CD14-positive monocyte (primary cell): Measurements from ENCODE around the gene SPATA2. TPM values are rescaled to one million over a fixed set of nuclear protein-coding genes. Genes with fewer than 3 reads are reported as not detected.
A peak's percentile ranks its signal among the peaks of the same experiment; 100 is the strongest.

ENCODE experiments used
- DNase-seq, 3 donors: peaks; one replicate each; pipeline ENCODE4 v3.0.0-alpha.2; 2011 to 2022
- H2AFZ ChIP-seq: 2 replicates; pipeline ENCODE4 v1.6.0; 2012; ENCODE audit warnings: mild to moderate bottlenecking, low read depth, low read length, inconsistent platforms; ENCODE audit not compliant: insufficient read depth, poor library complexity, severe bottlenecking
- H3K27ac ChIP-seq, 2 donors: 1 replicate in 1 of 2; 2 replicates in 1 of 2; pipeline ENCODE4 v1.5.1; 2012 to 2013; ENCODE audit warnings: low read length in 2 of 2, control low read depth in 1 of 2, inconsistent platforms in 1 of 2, low read depth in 1 of 2, mild to moderate bottlenecking in 1 of 2
- H3K27me3 ChIP-seq, 2 donors: one replicate each; pipeline versions ENCODE4 v1.6.0 to v1.6.1; 2011 to 2013; ENCODE audit warnings: low read length in 2 of 2; ENCODE audit not compliant: control insufficient read depth in 2 of 2, insufficient read depth in 2 of 2
- H3K36me3 ChIP-seq, 2 donors: replicated peaks in 1 of 2; 1 replicate in 1 of 2; 2 replicates in 1 of 2; pipeline versions ENCODE4 v1.5.1 to v1.6.1; 2012 to 2013; ENCODE audit warnings: low read length in 2 of 2, control low read depth in 1 of 2, inconsistent platforms in 1 of 2, mild to moderate bottlenecking in 1 of 2; ENCODE audit not compliant: insufficient read depth in 2 of 2, control insufficient read depth in 1 of 2
- H3K4me1 ChIP-seq, 2 donors: 1 replicate in 1 of 2; 2 replicates in 1 of 2; pipeline versions ENCODE4 v1.5.1 to v1.6.1; 2012 to 2013; ENCODE audit warnings: low read length in 2 of 2, control low read depth in 1 of 2, inconsistent platforms in 1 of 2, mild to moderate bottlenecking in 1 of 2, moderate library complexity in 1 of 2; ENCODE audit not compliant: insufficient read depth in 2 of 2, control insufficient read depth in 1 of 2
- H3K4me2 ChIP-seq: replicated peaks from 2 replicates; pipeline ENCODE3; 2012; ENCODE audit warnings: low read length, moderate library complexity, mild to moderate bottlenecking; ENCODE audit not compliant: poor library complexity, severe bottlenecking; ENCODE audit errors: extremely low read depth
- H3K4me3 ChIP-seq, 3 experiments: fragments of 200-600 bp in 1 of 3; sonication (generic) in 1 of 3; replicated peaks in 1 of 3; 1 replicate in 2 of 3; 2 replicates in 1 of 3; pipeline ENCODE4 v1.5.1; 2011 to 2013; ENCODE audit warnings: low read length in 3 of 3, mild to moderate bottlenecking in 3 of 3, control low read depth in 2 of 3, low read depth in 2 of 3, inconsistent platforms in 1 of 3, moderate library complexity in 1 of 3
- H3K79me2 ChIP-seq: 2 replicates; pipeline ENCODE4 v1.6.0; 2012; ENCODE audit warnings: mild to moderate bottlenecking, control low read depth, inconsistent platforms, low read length, moderate library complexity; ENCODE audit not compliant: insufficient read depth
- H3K9ac ChIP-seq: 2 replicates; pipeline ENCODE4 v1.6.0; 2017; ENCODE audit warnings: low read length, mild to moderate bottlenecking; ENCODE audit not compliant: insufficient read depth, poor library complexity, severe bottlenecking
- H3K9me3 ChIP-seq, 2 donors: replicated peaks in 1 of 2; 1 replicate in 1 of 2; 2 replicates in 1 of 2; pipeline versions ENCODE4 v1.5.1 to v1.6.1; 2012 to 2013; ENCODE audit warnings: low read length in 2 of 2, control low read depth in 1 of 2; ENCODE audit not compliant: control insufficient read depth in 1 of 2, insufficient read depth in 1 of 2
- H4K20me1 ChIP-seq: 2 replicates; pipeline ENCODE4 v1.6.0; 2012; ENCODE audit warnings: mild to moderate bottlenecking, low read length, control low read depth, moderate library complexity; ENCODE audit not compliant: insufficient read depth
- H3K27ac Mint-ChIP-seq, 7 donors: one replicate each; pipeline ENCODE4 v1.8.0; 2020; ENCODE audit warnings: mild to moderate bottlenecking in 7 of 7, mixed read lengths in 7 of 7, moderate library complexity in 6 of 7, inconsistent platforms in 2 of 7
- H3K27me3 Mint-ChIP-seq, 3 donors: one replicate each; pipeline ENCODE4 v1.8.0; 2021 to 2022; ENCODE audit warnings: low read depth in 3 of 3, mild to moderate bottlenecking in 3 of 3, mixed read lengths in 3 of 3, moderate library complexity in 3 of 3, inconsistent platforms in 1 of 3
- H3K36me3 Mint-ChIP-seq, 2 donors: one replicate each; pipeline ENCODE4 v1.8.0; 2020; ENCODE audit warnings: mixed read lengths in 2 of 2, inconsistent platforms in 1 of 2, mild to moderate bottlenecking in 1 of 2
- H3K4me1 Mint-ChIP-seq: one replicate; pipeline ENCODE4 v1.8.0; 2020; ENCODE audit warnings: mild to moderate bottlenecking, mixed read lengths
- H3K4me3 Mint-ChIP-seq, 2 donors: one replicate each; pipeline ENCODE4 v1.8.0; 2020; ENCODE audit warnings: mild to moderate bottlenecking in 2 of 2, mixed read lengths in 2 of 2, moderate library complexity in 1 of 2
- H3K9me3 Mint-ChIP-seq, 7 donors: one replicate each; pipeline ENCODE4 v1.8.0; 2020 to 2022; ENCODE audit warnings: mixed read lengths in 7 of 7, mild to moderate bottlenecking in 6 of 7, moderate library complexity in 6 of 7, inconsistent platforms in 2 of 7
- WGBS: methylation state at CpG from one replicate; pipeline ENCODE4 v1.1.5; 2013; ENCODE audit warnings: missing lambda C conversion rate; ENCODE audit not compliant: insufficient coverage; 5-methylcytosine and 5-hydroxymethylcytosine counted together
- intact Hi-C, 2 donors: fragments of 100-400 bp; cut with micrococcal nuclease; formaldehyde crosslinking; loops; one replicate each; pipeline versions ENCODE4 v1.15.0 to v1.15.1; 2023
- polyA plus RNA-seq, 3 donors: library from polyadenylated mRNA; depleted of rRNA in 1 of 3; unstranded in 2 of 3; stranded (reverse) in 1 of 3; fragments of 300-500 nt in 2 of 3; fragments of >200 nt in 1 of 3; fragmentation: Illumina TruSeq in 2 of 3; gene quantifications; 1 replicate in 2 of 3; 2 replicates in 1 of 3; pipeline ENCODE4 v1.2.3, GENCODE V29; 2012 to 2021
- TF ChIP-seq, protein P1 (sequence below): fragments of 200-600 bp; IDR thresholded peaks from one replicate; pipeline ENCODE4 v1.8.0; 2022; ENCODE audit warnings: antibody characterized with exemption, mild to moderate bottlenecking

SPATA2 gene
- polyA plus RNA-seq, 3 donors: 1.9 to 13.3 (median 3.9) TPM

DNA sequence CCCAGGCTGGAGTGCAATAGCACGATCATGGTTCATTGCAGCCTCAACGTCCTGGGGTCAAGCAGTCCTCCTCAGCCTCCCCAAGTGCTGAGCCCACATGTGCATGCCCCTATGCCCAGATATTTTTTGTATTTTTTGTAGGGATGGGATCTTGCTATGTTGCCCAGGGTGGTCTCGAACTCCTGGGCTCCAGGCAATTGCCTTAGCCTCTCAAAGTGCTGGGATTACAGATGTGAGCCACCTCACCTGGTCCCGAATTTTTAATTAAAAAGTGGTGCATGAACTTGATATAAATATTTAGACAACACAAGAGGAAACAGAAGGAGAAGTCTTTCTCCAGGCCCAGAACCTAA is 13.8 kb upstream of the SPATA2 start:
- Histone ChIP-seq H3K4me1 (peaks cover 12 to 22% of the 10 kb centered on the region in 2 donors), H3K27me3 (no peaks in the 10 kb centered on the region), H3K79me2 (no peaks in the 10 kb centered on the region), H3K9ac (no peak overlapping the region), H3K4me2 (peak overlapping the region; percentile 17), H3K9me3 (no peaks in the 10 kb centered on the region), H2AFZ (no peak overlapping the region), H3K27ac (no peak overlapping the region), H3K4me3 (no peak overlapping the region), H3K36me3 (no peaks in the 10 kb centered on the region), H4K20me1 (no peaks in the 10 kb centered on the region)
- Mint-ChIP-seq H3K4me3 (no peak overlapping the region), H3K9me3 (peaks cover 0 to 2% (median 0%) of the 10 kb centered on the region in 7 donors), H3K4me1 (peaks cover 16% of the 10 kb centered on the region), H3K36me3 (no peaks in the 10 kb centered on the region), H3K27me3 (no peaks in the 10 kb centered on the region), H3K27ac (peak overlapping the region in 3 of 7 donors; percentile 30 to 79 (median 72))
- intact Hi-C loops: loop anchor here in 1 of 2 donors (5.0 kb wide), 1 partner anchor 317 kb away; no protein-coding TSS in a partner anchor
- 0% methylated on average over 1 of the region's 4 CpGs for WGBS
- TF ChIP-seq, protein P1, sequence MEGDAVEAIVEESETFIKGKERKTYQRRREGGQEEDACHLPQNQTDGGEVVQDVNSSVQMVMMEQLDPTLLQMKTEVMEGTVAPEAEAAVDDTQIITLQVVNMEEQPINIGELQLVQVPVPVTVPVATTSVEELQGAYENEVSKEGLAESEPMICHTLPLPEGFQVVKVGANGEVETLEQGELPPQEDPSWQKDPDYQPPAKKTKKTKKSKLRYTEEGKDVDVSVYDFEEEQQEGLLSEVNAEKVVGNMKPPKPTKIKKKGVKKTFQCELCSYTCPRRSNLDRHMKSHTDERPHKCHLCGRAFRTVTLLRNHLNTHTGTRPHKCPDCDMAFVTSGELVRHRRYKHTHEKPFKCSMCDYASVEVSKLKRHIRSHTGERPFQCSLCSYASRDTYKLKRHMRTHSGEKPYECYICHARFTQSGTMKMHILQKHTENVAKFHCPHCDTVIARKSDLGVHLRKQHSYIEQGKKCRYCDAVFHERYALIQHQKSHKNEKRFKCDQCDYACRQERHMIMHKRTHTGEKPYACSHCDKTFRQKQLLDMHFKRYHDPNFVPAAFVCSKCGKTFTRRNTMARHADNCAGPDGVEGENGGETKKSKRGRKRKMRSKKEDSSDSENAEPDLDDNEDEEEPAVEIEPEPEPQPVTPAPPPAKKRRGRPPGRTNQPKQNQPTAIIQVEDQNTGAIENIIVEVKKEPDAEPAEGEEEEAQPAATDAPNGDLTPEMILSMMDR: no peak
- DNase-seq: no peak

DNA sequence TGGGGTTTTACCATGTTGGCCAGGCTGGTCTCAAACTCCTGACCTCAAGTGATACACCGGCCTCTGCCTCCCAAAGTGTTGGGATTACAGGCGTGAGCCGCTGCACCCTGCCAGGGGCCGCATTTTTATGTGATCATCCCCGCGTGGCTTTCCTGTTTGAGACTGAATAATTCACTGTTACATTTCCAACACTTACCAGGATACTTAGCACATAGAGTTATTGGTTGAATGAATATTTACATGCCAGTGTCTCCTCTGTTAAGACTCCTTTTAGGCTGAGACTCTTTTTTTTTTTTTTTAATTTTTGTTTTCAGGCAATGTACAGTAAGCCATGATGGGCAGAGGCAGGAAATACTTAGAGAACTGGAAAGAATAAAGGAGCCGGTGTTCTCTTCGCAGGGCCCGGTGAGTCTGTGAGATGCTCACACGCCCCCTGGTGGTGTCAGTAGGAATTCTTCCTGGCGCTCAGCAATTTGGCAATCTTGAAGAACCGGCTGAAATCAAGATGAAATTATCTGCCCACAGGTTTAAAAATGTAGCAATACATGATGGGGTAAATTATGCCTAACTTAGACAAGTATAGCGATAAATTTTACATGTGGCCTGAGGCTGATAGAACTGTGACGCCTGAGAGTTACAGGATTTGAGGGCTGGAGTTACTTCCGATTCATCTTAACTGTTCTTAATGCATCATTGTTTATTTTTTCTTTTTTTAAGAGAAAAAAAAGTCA is 13.2 kb upstream of the SPATA2 start:
- TF ChIP-seq, protein P1: peak; percentile 87
- no peak overlapping the region for H3K4me3 Mint-ChIP-seq
- H3K27me3 Mint-ChIP-seq: no peaks in the 10 kb centered on the region
- Histone ChIP-seq H3K27ac (no peak overlapping the region), H3K27me3 (no peaks in the 10 kb centered on the region), H3K36me3 (no peaks in the 10 kb centered on the region), H3K79me2 (no peaks in the 10 kb centered on the region), H3K4me1 (peaks cover 10 to 20% of the 10 kb centered on the region in 2 donors), H3K4me3 (no peak overlapping the region), H3K4me2 (peak overlapping the region; percentile 17), H2AFZ (peak overlapping the region; percentile 4), H4K20me1 (no peaks in the 10 kb centered on the region), H3K9me3 (no peaks in the 10 kb centered on the region), H3K9ac (no peak overlapping the region)
- no peaks in the 10 kb centered on the region for H3K36me3 Mint-ChIP-seq
- 9% methylated on average over 8 of the region's 15 CpGs for WGBS
- peaks cover 12% of the 10 kb centered on the region for H3K4me1 Mint-ChIP-seq
- intact Hi-C loops: loop anchor here in 1 of 2 donors (5.0 kb wide), 1 partner anchor 316 kb away; no protein-coding TSS in a partner anchor
- peaks cover 0 to 2% (median 0%) of the 10 kb centered on the region in 7 donors for H3K9me3 Mint-ChIP-seq
- peak overlapping the region in 3 of 7 donors; percentile 63 to 72 (median 72) for H3K27ac Mint-ChIP-seq
- peak; percentile 65 to 77 (median 77) for DNase-seq
